Measurements from ENCODE around the gene PNLIP. TPM values are rescaled to one million over a fixed set of nuclear protein-coding genes. Genes with fewer than 3 reads are reported as not detected.

PNLIP gene
- total RNA-seq, 2 experiments from 2014 or later: not detected

GRCh38 chr10:116542007-116542677 lies 3.6 kb upstream of the PNLIP start:
- H3K36me3 Mint-ChIP-seq (ENCODE audit: low read depth): no peaks in the 10 kb centered on the region
- no peaks in the 10 kb centered on the region for H3K36me3 ChIP-seq (ENCODE audit: insufficient read depth, low read length)

GRCh38 chr10:116545122-116545521 lies 609 bp upstream of the PNLIP start:
- no peak overlapping the region for H3K27ac Mint-ChIP-seq
- intact Hi-C loops (cut with DNase I, micrococcal nuclease): no loop called here
- H3K36me3 Mint-ChIP-seq (ENCODE audit: low read depth): no peaks in the 10 kb centered on the region
- Histone ChIP-seq H3K27ac (ENCODE audit: low read depth in 1 of 2, low read length in 2 of 2) (no peak overlapping the region), H3K27me3 (ENCODE audit: control insufficient read depth in 1 of 2, insufficient read depth in 2 of 2, low read length in 2 of 2) (no peaks in the 10 kb centered on the region), H3K4me3 (ENCODE audit: low read length) (no peak overlapping the region), H3K4me1 (ENCODE audit: insufficient read depth, low read length) (no peaks in the 10 kb centered on the region), H3K36me3 (ENCODE audit: insufficient read depth, low read length) (no peaks in the 10 kb centered on the region), H3K9me3 (ENCODE audit: control insufficient read depth in 1 of 2, insufficient read depth in 1 of 2, low read length in 2 of 2) (no peaks in the 10 kb centered on the region)
- H3K4me3 Mint-ChIP-seq: no peak overlapping the region
- H3K27me3 Mint-ChIP-seq: peaks cover 2% of the 10 kb centered on the region
- TF ChIP-seq CTCF (IDR thresholded peaks at IDR 0.05): no peak
- H3K4me1 Mint-ChIP-seq (ENCODE audit: low read depth): no peaks in the 10 kb centered on the region
- peaks cover under 1% of the 10 kb centered on the region for H3K9me3 Mint-ChIP-seq
- no peak for ATAC-seq (ENCODE audit: poor library complexity)
- DNase-seq: no peak
- POLR2A ChIA-PET: no interaction called here
- CTCF ChIA-PET: no interaction called here

More at GRCh38 chr10:116542007-116542677, 3.6 kb upstream of the PNLIP start:
- Histone ChIP-seq H3K9me3 (ENCODE audit: control insufficient read depth in 1 of 2, insufficient read depth in 1 of 2, low read length in 2 of 2) (peaks cover 0 to 5% of the 10 kb centered on the region in 2 experiments), H3K4me1 (ENCODE audit: insufficient read depth, low read length) (no peaks in the 10 kb centered on the region), H3K27ac (ENCODE audit: low read depth in 1 of 2, low read length in 2 of 2) (no peak overlapping the region), H3K27me3 (ENCODE audit: control insufficient read depth in 1 of 2, insufficient read depth in 2 of 2, low read length in 2 of 2) (no peaks in the 10 kb centered on the region), H3K4me3 (ENCODE audit: low read length) (no peak overlapping the region)
- Mint-ChIP-seq H3K27me3 (peaks cover 4% of the 10 kb centered on the region), H3K27ac (no peak overlapping the region), H3K4me1 (ENCODE audit: low read depth) (no peaks in the 10 kb centered on the region), H3K4me3 (no peak overlapping the region), H3K9me3 (peaks cover 2% of the 10 kb centered on the region)
- no peak for TF ChIP-seq CTCF (IDR thresholded peaks at IDR 0.05)
- intact Hi-C loops (cut with DNase I, micrococcal nuclease): no loop called here
- DNase-seq (no peak), ATAC-seq (ENCODE audit: poor library complexity) (no peak)
- ChIA-PET POLR2A (no interaction called here), CTCF (no interaction called here)

- TF ChIP-seq CTCF (IDR thresholded peaks at IDR 0.05): no peak
- no peak for DNase-seq
- H3K4me3 ChIP-seq (ENCODE audit: low read length): no peak overlapping the region
- ChIA-PET POLR2A (no interaction called here), CTCF (no interaction called here)
- no peaks in the 10 kb centered on the region for H3K27me3 ChIP-seq (ENCODE audit: control insufficient read depth in 1 of 2, insufficient read depth in 2 of 2, low read length in 2 of 2)
- H3K4me1 ChIP-seq (ENCODE audit: insufficient read depth, low read length): no peaks in the 10 kb centered on the region
- H3K9me3 ChIP-seq (ENCODE audit: control insufficient read depth in 1 of 2, insufficient read depth in 1 of 2, low read length in 2 of 2): peaks cover 0 to 4% of the 10 kb centered on the region in 2 experiments
- no peak overlapping the region for H3K27ac ChIP-seq (ENCODE audit: low read depth in 1 of 2, low read length in 2 of 2)
- no peak for ATAC-seq (ENCODE audit: poor library complexity)
- Mint-ChIP-seq H3K4me1 (ENCODE audit: low read depth) (no peaks in the 10 kb centered on the region), H3K27ac (no peak overlapping the region), H3K36me3 (ENCODE audit: low read depth) (no peaks in the 10 kb centered on the region), H3K9me3 (no peaks in the 10 kb centered on the region), H3K27me3 (no peaks in the 10 kb centered on the region), H3K4me3 (no peak overlapping the region)
- no peaks in the 10 kb centered on the region for H3K36me3 ChIP-seq (ENCODE audit: insufficient read depth, low read length)
- intact Hi-C loops (cut with DNase I, micrococcal nuclease): no loop called here
These were observed 2.6 kb downstream of the PNLIP start for GRCh38 chr10:116548301-116548700.

Measured in CD4-positive, alpha-beta T cell (primary cell).